Measurements from ENCODE around the gene ROMO1.

The ROMO1 gene

GRCh38 chr20:35700625-35701148 is 1.5 kb downstream of the ROMO1 start:
- no peak for TF ChIP-seq ZNF280C (tag by site-specific recombination; IDR thresholded peaks at IDR 0.05)
- no peak for TF ChIP-seq ZNF830 (tag by site-specific recombination; IDR thresholded peaks at IDR 0.05; ENCODE audit: low read depth)
- no peak for TF ChIP-seq ZNF544 (tag by site-specific recombination; IDR thresholded peaks at IDR 0.05)
- peak; percentile 30; the same call in 1 of the 2 replicates for TF ChIP-seq ZBTB17 (tag by site-specific recombination; IDR thresholded peaks at IDR 0.05)
- no peak for TF ChIP-seq ZNF645 (tag by site-specific recombination; IDR thresholded peaks at IDR 0.05)
- TF ChIP-seq IKZF3 (tag by site-specific recombination; IDR thresholded peaks at IDR 0.05): peak; percentile 21; the same call in 1 of the 2 replicates
- Histone ChIP-seq H3K27ac (ENCODE audit: extremely low read depth, low read depth, low read length) (no peak overlapping the region), H3K9me3 (ENCODE audit: control insufficient read depth, insufficient read depth, low read depth, low read length) (no peaks in the 10 kb centered on the region), H3K4me3 (ENCODE audit: low read depth, low read length) (peak overlapping the region; percentile 75), H3K36me3 (ENCODE audit: control insufficient read depth in 2 of 2, insufficient read depth in 1 of 2, low read length in 2 of 2) (peaks cover 15 to 61% of the 10 kb centered on the region in 2 experiments), H3K4me1 (ENCODE audit: control insufficient read depth, insufficient read depth, low read length) (0 out of 2 replicates have a peak, but pooled peaks cover 4% of the 10 kb centered on the region)
- CTCF ChIA-PET: interaction anchor here (0.6 kb wide), 1 partner anchor 11 kb away, joined by 3 read pairs; no protein-coding TSS in a partner anchor
- POLR2A ChIA-PET: interaction anchor here (0.9 to 6.2 kb wide), 2 partner anchors 10 to 41 kb away, joined by 3 to 27 read pairs; partner anchors contain the start of gene RBM39

GRCh38 chr20:35702051-35702823 is 3.0 kb downstream of the ROMO1 start:
- ChIA-PET POLR2A (interaction anchor here (0.5 to 6.2 kb wide), 9 partner anchors 9 to 205 kb away, joined by 3 to 27 read pairs (median 3); partner anchors contain the start of genes RBM39 and SPAG4), CTCF (interaction anchor here (0.5 to 1.0 kb wide), 3 partner anchors 11 to 239 kb away, joined by 3 to 7 read pairs (median 3); no protein-coding TSS in a partner anchor)
- Histone ChIP-seq H3K27ac (ENCODE audit: extremely low read depth, low read depth, low read length) (no peak overlapping the region), H3K4me3 (ENCODE audit: low read depth, low read length) (no peak overlapping the region), H3K9me3 (ENCODE audit: control insufficient read depth, insufficient read depth, low read depth, low read length) (no peaks in the 10 kb centered on the region), H3K4me1 (ENCODE audit: control insufficient read depth, insufficient read depth, low read length) (0 out of 2 replicates have a peak, but pooled peaks cover 4% of the 10 kb centered on the region), H3K36me3 (ENCODE audit: control insufficient read depth in 2 of 2, insufficient read depth in 1 of 2, low read length in 2 of 2) (peaks cover 29 to 69% of the 10 kb centered on the region in 2 experiments)
- TF ChIP-seq ZNF791 (tag by site-specific recombination; IDR thresholded peaks at IDR 0.05) (no peak), ZBTB11 (tag by site-specific recombination; conservative IDR thresholded peaks at IDR 0.05; ENCODE audit: low read depth) (no peak), ZNF362 (tag by site-specific recombination; IDR thresholded peaks at IDR 0.05) (no peak), ZBTB49 (tag by site-specific recombination; IDR thresholded peaks at IDR 0.05; ENCODE audit: low read depth) (no peak), ZNF354C (tag by site-specific recombination; IDR thresholded peaks at IDR 0.05; ENCODE audit: borderline replicate concordance, low read depth) (no peak), ZBTB1 (tag by site-specific recombination; IDR thresholded peaks at IDR 0.05) (no peak), ZFP3 (tag by site-specific recombination; IDR thresholded peaks at IDR 0.05; ENCODE audit: low read depth) (no peak), ZSCAN5A (tag by site-specific recombination; IDR thresholded peaks at IDR 0.05) (no peak), ZNF114 (tag by site-specific recombination; IDR thresholded peaks at IDR 0.05) (no peak), ZNF580 (tag by site-specific recombination; IDR thresholded peaks at IDR 0.05) (no peak), ZNF639 (tag by site-specific recombination; IDR thresholded peaks at IDR 0.05) (0 out of 2 replicates have a peak, but pooled peaks have one; percentile 23)
